Thyroid gland (tissue), 4 donors: ENCODE results near the gene APOD. TPM values are rescaled to one million over a fixed set of nuclear protein-coding genes. Genes with fewer than 3 reads are reported as not detected.
A peak's percentile ranks its signal among the peaks of the same experiment; 100 is the strongest.

Experiments
- DNase-seq, 2 donors: peaks; one replicate each; pipeline ENCODE4 v3.0.0-alpha.2; 2019
- H3K27ac ChIP-seq, 3 donors: fragments of 200-600 bp; sonication (generic); 1 replicate in 2 of 3; 2 replicates in 1 of 3; pipeline ENCODE4 v1.5.1; 2016 to 2019; ENCODE audit warnings: mild to moderate bottlenecking in 1 of 3, moderate library complexity in 1 of 3
- H3K27me3 ChIP-seq: fragments of 200-600 bp; sonication (generic); one replicate; pipeline ENCODE4 v1.5.1; 2019
- H3K36me3 ChIP-seq, 2 donors: fragments of 200-600 bp; sonication (generic); one replicate each; pipeline ENCODE4 v1.5.1; 2016 to 2019
- H3K4me1 ChIP-seq, 2 donors: fragments of 200-600 bp; sonication (generic); one replicate each; pipeline ENCODE4 v1.5.1; 2017 to 2019
- H3K4me3 ChIP-seq, 3 donors: fragments of 200-600 bp; sonication (generic); replicated peaks in 1 of 3; 1 replicate in 2 of 3; 2 replicates in 1 of 3; pipeline ENCODE4 v1.5.1; 2016; ENCODE audit warnings: mild to moderate bottlenecking in 1 of 3
- H3K9me3 ChIP-seq: fragments of 200-600 bp; sonication (generic); one replicate; pipeline ENCODE4 v1.5.1; 2017
- CTCF ChIP-seq, 6 experiments: fragments of 200-600 bp in 3 of 6; fragments of 450-650 bp in 3 of 6; sonication (generic) in 3 of 6; IDR thresholded peaks; one replicate each; pipeline ENCODE4 v1.5.1; 2016 to 2019; ENCODE audit warnings: antibody characterized with exemption in 6 of 6, mild to moderate bottlenecking in 2 of 6, inconsistent platforms in 1 of 6, moderate library complexity in 1 of 6
- POLR2A ChIP-seq, 2 donors: fragments of 450-650 bp; IDR thresholded peaks; one replicate each; pipeline ENCODE4 v1.6.1; 2017; ENCODE audit warnings: antibody characterized with exemption in 2 of 2, mild to moderate bottlenecking in 2 of 2, moderate library complexity in 1 of 2
- WGBS, 2 donors: methylation state at CpG; one replicate each; pipeline ENCODE4 v1.1.5; 2017; 5-methylcytosine and 5-hydroxymethylcytosine counted together
- intact Hi-C: fragments of 100-400 bp; cut with DNase I; formaldehyde crosslinking; loops from one replicate; pipeline ENCODE4 v1.15.1; 2023
- total RNA-seq, 4 donors: library from RNA; depleted of rRNA; stranded (reverse); fragments of >200 nt; gene quantifications; one replicate each; pipeline ENCODE4 v1.2.3, GENCODE V29; 2016

APOD gene
- total RNA-seq, 4 donors from 2014 or later: 283 to 756 (median 407) TPM

- Histone ChIP-seq H3K27ac (no peak overlapping the region), H3K4me1 (no peaks in the 10 kb centered on the region), H3K4me3 (no peak overlapping the region), H3K9me3 (no peaks in the 10 kb centered on the region), H3K36me3 (no peaks in the 10 kb centered on the region), H3K27me3 (no peaks in the 10 kb centered on the region)
- no peak for TF ChIP-seq POLR2A (IDR thresholded peaks at IDR 0.05)
- no peak for TF ChIP-seq CTCF (IDR thresholded peaks at IDR 0.05)
- no peak for DNase-seq
- WGBS, 2 donors: 66 to 76% methylated on average over 6 of the region's 6 CpGs
- intact Hi-C loops: no loop called here
Observed at GRCh38 chr3:195566797-195567196, 16.9 kb downstream of the APOD start.

- no peak overlapping the region for H3K27ac ChIP-seq
- intact Hi-C loops: no loop called here
- no peak for DNase-seq
Observed at GRCh38 chr3:195565716-195566115, 18.0 kb downstream of the APOD start.

GRCh38 chr3:195563317-195563716 lies 20.4 kb downstream of the APOD start:
- Histone ChIP-seq H3K4me1 (no peaks in the 10 kb centered on the region), H3K36me3 (no peaks in the 10 kb centered on the region), H3K27me3 (no peaks in the 10 kb centered on the region), H3K27ac (no peak overlapping the region), H3K9me3 (no peaks in the 10 kb centered on the region), H3K4me3 (no peak overlapping the region)
- TF ChIP-seq POLR2A (IDR thresholded peaks at IDR 0.05) (no peak), CTCF (IDR thresholded peaks at IDR 0.05) (no peak)
- intact Hi-C loops: no loop called here
- 88 to 91% methylated on average over 4 of the region's 4 CpGs for WGBS, 2 donors
- DNase-seq: no peak

More at GRCh38 chr3:195565716-195566115, 18.0 kb downstream of the APOD start:
- Histone ChIP-seq H3K4me1 (no peaks in the 10 kb centered on the region), H3K36me3 (no peaks in the 10 kb centered on the region), H3K9me3 (no peaks in the 10 kb centered on the region), H3K4me3 (no peak overlapping the region), H3K27me3 (no peaks in the 10 kb centered on the region)
- 42 to 69% methylated on average over 4 to 7 of the region's 7 CpGs for WGBS, 2 donors
- TF ChIP-seq CTCF (IDR thresholded peaks at IDR 0.05) (no peak), POLR2A (IDR thresholded peaks at IDR 0.05) (no peak)

- no peak for TF ChIP-seq CTCF (IDR thresholded peaks at IDR 0.05)
- no peak for TF ChIP-seq POLR2A (IDR thresholded peaks at IDR 0.05)
Observed at GRCh38 chr3:195559723-195560409, 23.9 kb downstream of the APOD start.

GRCh38 chr3:195558602-195559001 lies 25.1 kb downstream of the APOD start:
- TF ChIP-seq CTCF (IDR thresholded peaks at IDR 0.05) (peak in 4 of 6 experiments; percentile 39 to 57 (median 51)), POLR2A (IDR thresholded peaks at IDR 0.05) (no peak)
- no peak overlapping the region for H3K27ac ChIP-seq
- no peak overlapping the region for H3K4me3 ChIP-seq
- no peaks in the 10 kb centered on the region for H3K4me1 ChIP-seq
- H3K27me3 ChIP-seq: no peaks in the 10 kb centered on the region
- no peaks in the 10 kb centered on the region for H3K36me3 ChIP-seq
- peak; percentile 36 to 40 for DNase-seq
- intact Hi-C loops: no loop called here
- H3K9me3 ChIP-seq: no peaks in the 10 kb centered on the region
- 65 to 66% methylated on average over 3 of the region's 3 CpGs for WGBS, 2 donors

More at GRCh38 chr3:195559723-195560409, 23.9 kb downstream of the APOD start:
- Histone ChIP-seq H3K27ac (no peak overlapping the region), H3K27me3 (no peaks in the 10 kb centered on the region), H3K9me3 (no peaks in the 10 kb centered on the region), H3K4me3 (no peak overlapping the region), H3K36me3 (no peaks in the 10 kb centered on the region), H3K4me1 (no peaks in the 10 kb centered on the region)
- 91 to 93% methylated on average over 4 of the region's 4 CpGs for WGBS, 2 donors
- intact Hi-C loops: no loop called here
- no peak for DNase-seq
